SW480 (cell line): Measurements from ENCODE around the gene SH3GLB2.
"Not testable (repeated sequence)": the region's sequence is repeated elsewhere in the genome, so short reads cannot be mapped to it uniquely, and the experiment has no call there.

Experiments
- DNase-seq: peaks from one replicate; pipeline ENCODE4 v3.0.0-alpha.2; 2016; ENCODE audit warnings: low spot score

Gene SH3GLB2

GRCh38 chr9:129053020-129053419, 24.9 kb upstream of the SH3GLB2 start:
- no peak for DNase-seq

DNA sequence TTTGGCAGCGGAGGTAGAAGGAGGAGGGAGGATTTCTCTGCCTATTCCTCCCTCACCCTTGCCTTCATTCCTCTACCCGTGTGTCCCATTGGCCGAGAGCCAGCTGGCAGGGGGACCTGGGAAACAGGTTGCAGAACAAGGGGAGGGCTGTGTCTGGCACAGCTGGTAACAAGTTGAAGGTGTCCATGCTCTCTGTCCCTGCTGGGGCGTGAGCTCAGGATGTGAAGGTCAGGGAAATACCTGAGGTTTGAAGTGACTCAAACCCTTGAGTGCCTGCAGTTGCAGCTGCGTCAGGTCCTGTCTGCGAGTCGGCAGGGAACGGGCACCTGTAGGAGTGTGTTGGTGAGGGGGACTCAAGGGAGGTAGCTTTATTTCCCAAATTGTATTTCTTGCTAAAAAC, 24.5 kb upstream of the SH3GLB2 start:
- peak; percentile 42 for DNase-seq

DNA sequence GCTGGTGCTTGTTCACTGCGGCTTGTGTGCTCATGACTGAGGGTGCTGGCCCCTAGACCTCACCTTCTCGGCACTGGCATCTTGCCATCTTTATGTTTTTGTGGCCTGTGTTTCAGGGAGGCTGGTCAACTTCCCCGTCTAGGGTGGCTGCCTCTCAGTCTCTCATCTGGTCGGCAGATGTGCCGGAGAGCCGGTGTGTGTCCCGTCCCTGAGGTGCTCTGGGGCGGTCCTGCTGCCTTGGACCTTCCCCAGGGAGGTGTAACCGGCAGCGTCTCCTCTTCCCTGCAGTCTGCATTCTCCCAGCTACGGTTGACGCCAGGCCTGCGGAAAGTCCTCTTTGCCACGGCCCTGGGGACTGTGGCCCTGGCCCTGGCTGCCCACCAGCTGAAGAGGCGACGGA, 13.9 kb upstream of the SH3GLB2 start:
- no peak for DNase-seq

- DNase-seq: no peak
Measured at GRCh38 chr9:129040113-129040643, 12.0 kb upstream of the SH3GLB2 start.

GRCh38 chr9:129038109-129038852, 10.2 kb upstream of the SH3GLB2 start:
- no peak for DNase-seq

DNA sequence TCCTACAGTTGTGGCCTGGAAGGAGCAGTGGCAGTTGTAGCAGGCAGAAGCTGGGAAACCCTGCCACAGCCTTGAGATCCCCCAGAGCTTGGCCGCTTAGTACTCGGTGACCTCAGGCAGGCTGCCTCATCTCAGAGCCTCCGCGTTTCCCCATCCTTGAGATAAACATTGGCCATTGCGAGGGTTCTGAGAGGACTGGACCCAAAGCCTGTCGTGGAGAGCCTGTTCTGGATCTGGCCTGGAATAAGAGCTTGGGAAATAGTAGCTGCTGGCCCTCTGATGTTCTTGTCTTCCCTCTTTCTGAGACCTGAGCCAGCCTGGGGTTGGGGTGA, 9.6 kb upstream of the SH3GLB2 start:
- DNase-seq: no peak

DNA sequence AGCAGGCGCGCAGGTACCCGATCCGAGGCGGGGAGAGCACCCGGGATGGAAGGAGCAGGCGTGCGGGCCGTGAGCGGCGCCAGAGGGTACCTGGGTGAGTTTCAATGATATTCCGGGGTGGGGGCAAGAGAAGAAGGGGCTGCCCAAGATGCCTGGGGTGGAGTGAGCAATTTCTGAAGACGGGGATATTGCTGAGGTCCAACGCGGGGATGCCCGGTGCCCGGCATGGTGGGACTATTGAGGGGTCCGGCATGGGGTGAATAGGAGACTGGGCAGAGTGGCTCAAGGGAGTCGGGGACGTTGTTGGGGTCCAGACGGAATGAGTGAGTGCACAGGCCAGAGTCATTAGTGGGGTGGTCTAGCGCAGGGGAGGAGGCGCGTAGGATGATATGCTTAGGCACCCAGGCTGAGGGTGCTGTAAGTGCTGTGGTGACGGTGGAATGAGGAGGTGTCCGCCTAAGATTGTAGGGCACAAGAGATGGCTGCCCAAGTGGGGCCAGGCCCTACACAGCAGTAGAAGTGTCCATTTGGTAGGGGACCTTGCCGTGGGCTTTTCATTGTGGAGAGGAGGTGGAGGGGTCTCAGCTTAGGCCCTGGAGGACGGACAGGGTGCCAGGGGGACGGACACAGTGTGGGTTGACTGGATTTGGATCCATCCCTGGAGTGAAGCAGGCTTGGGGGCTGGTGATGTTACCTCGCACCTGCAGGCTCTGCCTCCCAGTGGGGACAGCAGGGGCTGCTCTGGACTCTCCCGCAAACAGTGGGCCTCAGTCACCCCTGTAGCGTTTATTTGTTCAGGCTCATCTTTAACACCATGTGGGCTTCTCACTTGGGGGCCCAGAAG, 9.0 kb upstream of the SH3GLB2 start:
- no peak for DNase-seq

DNA sequence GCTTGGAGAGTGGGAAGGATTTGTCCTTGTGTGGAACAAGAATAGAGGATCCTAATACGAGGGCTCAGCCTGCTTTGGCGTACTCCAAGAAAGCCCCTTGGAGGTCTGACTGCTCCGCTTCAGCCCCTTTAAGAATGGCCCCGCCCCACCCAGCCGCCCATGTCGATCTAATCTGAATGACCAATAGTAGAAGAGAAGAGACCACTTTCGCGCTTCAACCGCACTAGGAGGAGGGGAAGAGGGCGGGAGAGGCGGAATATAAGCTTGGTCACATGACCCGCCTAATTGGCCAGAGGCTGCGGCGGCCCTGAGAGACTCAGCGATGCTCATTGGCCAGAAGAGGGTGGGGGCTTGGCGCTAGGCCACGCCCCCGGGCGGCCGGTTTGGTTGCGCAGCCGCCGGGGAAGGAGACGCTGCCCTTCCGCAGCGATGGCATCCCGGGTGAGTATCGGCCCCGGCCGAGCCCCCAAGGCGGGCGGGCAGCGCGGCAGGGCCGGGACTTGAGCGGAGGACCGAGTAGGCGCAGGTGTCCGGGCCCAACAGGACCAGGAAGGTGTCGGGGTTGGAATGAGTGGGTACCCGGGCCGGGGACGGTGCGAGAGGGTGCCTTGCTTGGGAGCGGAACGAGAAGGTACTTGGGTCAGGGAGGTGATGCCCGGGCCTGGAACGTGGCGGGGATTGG, 8.3 kb upstream of the SH3GLB2 start, which contains the start of gene MIGA2:
Gene MIGA2, plus strand, starts transcription at position 386 of the 682 bp plus-strand sequence. CDS start 3,969 bp downstream, outside the sequence.
- peak; percentile 99 for DNase-seq

GRCh38 chr9:129035838-129036237, 7.7 kb upstream of the SH3GLB2 start:
- not testable (repeated sequence) for DNase-seq

GRCh38 chr9:129033216-129033615, 5.1 kb upstream of the SH3GLB2 start:
- no peak for DNase-seq

DNA sequence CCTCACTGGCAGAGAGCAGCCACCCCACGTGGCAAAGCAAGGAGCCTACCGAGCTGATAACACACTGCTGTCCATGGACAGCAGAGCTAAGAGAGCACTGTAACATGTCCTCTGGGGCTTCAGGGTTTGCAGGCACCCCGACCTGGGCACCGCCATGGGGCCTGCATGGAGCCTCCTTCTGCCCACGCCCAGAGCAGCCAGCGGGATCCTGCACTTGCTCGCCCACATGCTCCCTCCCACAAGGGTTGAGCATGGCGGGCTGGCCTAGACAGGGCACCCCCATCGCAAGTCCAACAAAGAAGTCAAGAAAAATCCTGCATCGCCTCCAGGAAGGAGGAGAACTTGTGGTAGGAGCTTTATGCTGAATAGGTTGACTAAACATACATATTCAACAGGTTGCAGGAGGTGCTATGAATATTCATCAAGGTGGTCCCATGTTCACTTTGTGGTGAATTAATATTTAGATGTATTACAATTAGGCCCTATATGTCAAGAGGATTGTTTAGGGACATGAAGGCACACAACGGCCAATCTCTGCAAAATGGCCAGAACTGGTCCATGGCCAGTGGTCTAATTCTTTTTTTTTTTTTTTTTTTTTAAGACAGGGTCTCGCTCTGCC, 4.5 kb upstream of the SH3GLB2 start:
- no peak for DNase-seq

- no peak for DNase-seq
Measured at GRCh38 chr9:129031514-129031913, 3.4 kb upstream of the SH3GLB2 start.

GRCh38 chr9:129030191-129030590, 2.1 kb upstream of the SH3GLB2 start:
- DNase-seq: no peak

GRCh38 chr9:129027685-129028191, 393 bp downstream of the SH3GLB2 start:
- peak; percentile 54 for DNase-seq

GRCh38 chr9:129027224-129027684, 877 bp downstream of the SH3GLB2 start:
- DNase-seq: no peak

- DNase-seq: no peak
Measured at GRCh38 chr9:129026442-129027223, 1.5 kb downstream of the SH3GLB2 start.

- no peak for DNase-seq
Measured at GRCh38 chr9:129023908-129024233, 4.3 kb downstream of the SH3GLB2 start.

- no peak for DNase-seq
Measured at GRCh38 chr9:129023036-129023907, 4.9 kb downstream of the SH3GLB2 start.

DNA sequence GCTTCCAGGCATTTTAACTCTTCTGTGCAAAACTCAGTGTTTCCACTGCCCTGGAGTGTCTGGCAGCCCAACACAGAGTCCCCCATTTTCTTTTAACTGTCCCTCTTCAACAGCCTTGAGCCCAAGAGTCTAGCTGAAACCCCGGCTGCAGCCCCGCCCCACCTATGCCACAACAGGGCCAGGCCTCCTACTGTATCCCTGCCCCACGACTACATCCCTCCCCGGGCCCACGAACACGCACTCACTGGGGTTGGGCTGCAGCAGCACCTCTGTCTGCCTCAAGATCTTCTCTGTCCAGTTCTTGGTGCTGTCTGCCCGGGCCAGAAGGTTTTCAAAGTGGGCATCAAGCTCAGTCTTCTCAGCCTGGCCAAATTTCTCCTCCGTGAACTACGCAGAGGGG, 6.1 kb downstream of the SH3GLB2 start:
- no peak for DNase-seq

GRCh38 chr9:129021091-129021490, 7.0 kb downstream of the SH3GLB2 start:
- no peak for DNase-seq
